Psoas muscle (tissue), 8 donors: ENCODE data around the gene MLIP. TPM values are rescaled to one million over a fixed set of nuclear protein-coding genes. Genes with fewer than 3 reads are reported as not detected.

Source experiments
- ATAC-seq, 4 donors: fragments of 200-7000 bp; cut with Tn5 transposase; one replicate each; pipeline ENCODE4 v1.9.1; 2020; ENCODE audit warnings: moderate library complexity in 3 of 4, mild to moderate bottlenecking in 2 of 4
- DNase-seq, 2 donors: peaks; one replicate each; pipeline ENCODE4 v3.0.0-alpha.2; 2020
- H3K27ac ChIP-seq: fragments of 200-600 bp; one replicate; pipeline ENCODE4 v1.8.0; 2022
- H3K27me3 ChIP-seq, 3 donors: fragments of 200-600 bp in 1 of 3; one replicate each; pipeline versions ENCODE4 v1.6.1 to v1.8.0; 2013 to 2022; ENCODE audit warnings: low read length in 2 of 3, mild to moderate bottlenecking in 2 of 3, moderate library complexity in 1 of 3; ENCODE audit not compliant: insufficient read depth in 3 of 3
- H3K36me3 ChIP-seq, 2 donors: fragments of 200-600 bp in 1 of 2; one replicate each; pipeline versions ENCODE4 v1.6.1 to v1.8.0; 2013 to 2022; ENCODE audit warnings: low read depth in 1 of 2, mild to moderate bottlenecking in 1 of 2, moderate library complexity in 1 of 2; ENCODE audit not compliant: insufficient read depth in 1 of 2
- H3K4me1 ChIP-seq: fragments of 200-600 bp; one replicate; pipeline ENCODE4 v1.8.0; 2022
- H3K4me3 ChIP-seq: fragments of 200-600 bp; one replicate; pipeline ENCODE4 v1.8.0; 2022; ENCODE audit warnings: mild to moderate bottlenecking
- H3K9me3 ChIP-seq: fragments of 200-600 bp; one replicate; pipeline ENCODE4 v1.8.0; 2022
- CTCF ChIP-seq: fragments of 200-600 bp; IDR thresholded peaks from one replicate; pipeline ENCODE4 v1.8.0; 2022; ENCODE audit warnings: antibody characterized with exemption
- WGBS, 3 donors: extraction: QIAGEN DNeasy Blood & Tissue Kit; methylation state at CpG; one replicate each; pipeline versions ENCODE4 v1.1.6 to v1.1.7; 2013; 5-methylcytosine and 5-hydroxymethylcytosine counted together
- intact Hi-C, 2 donors: fragments of 100-400 bp; cut with DNase I; formaldehyde crosslinking; loops; one replicate each; pipeline versions ENCODE4 v1.11.0 to v1.14.2; 2022
- polyA plus RNA-seq, 3 donors: library from polyadenylated mRNA; stranded (reverse); fragments of 200-250 nt; gene quantifications; one replicate each; pipeline ENCODE4 v1.2.3, GENCODE V29; 2013
- total RNA-seq, 4 donors: library from RNA; stranded (reverse); fragmentation: NEBNext Ultra II Directional in 2 of 4; extraction: Animal tissue kit (Norgen Biotek cat#: 25700) in 2 of 4; gene quantifications; one replicate each; pipeline versions ENCODE4 v1.2.1 to v1.2.4, GENCODE V29; 2021 to 2023
- donor health status: healthy with polysubstance abuse.
- donor health status: DM: no; HTN: no; CAD: no; lungs with moderate emphysema.
- donor health status: Bipolar disorder and iron deficiency.
- donor health status: healthy.
- donor health status: DM: yes; HTN: yes; CAD: no.
- donor health status: DM: no; HTN: no; CAD: no.
- donor health status: DM: no; HTN: no; CAD: no.
- donor health status: DM: yes; HTN: yes; CAD: no.

Gene MLIP
- total and polyA plus RNA-seq, 7 donors: 51.5 to 365 (median 163) TPM

GRCh38 chr6:54135665-54136369 lies 24.6 kb downstream of the MLIP start:
- WGBS, 3 donors: 44 to 49% (median 46%) methylated on average over 2 of the region's 2 CpGs
- no peak for TF ChIP-seq CTCF
- no peaks in the 10 kb centered on the region for H3K27me3 ChIP-seq
- DNase-seq (no peak), ATAC-seq (peak in 2 of 4 donors; percentile 35 to 44)
- intact Hi-C loops: no loop called here
- peak overlapping the region; percentile 50 for H3K27ac ChIP-seq
- peaks cover 0 to 30% of the 10 kb centered on the region in 2 donors for H3K36me3 ChIP-seq
- no peaks in the 10 kb centered on the region for H3K9me3 ChIP-seq
- no peak overlapping the region for H3K4me3 ChIP-seq
- peaks cover 61% of the 10 kb centered on the region for H3K4me1 ChIP-seq

- 75 to 92% (median 76%) methylated on average over 1 of the region's 1 CpG for WGBS, 3 donors
- ATAC-seq (no peak), DNase-seq (no peak)
- Histone ChIP-seq H3K27me3 (no peaks in the 10 kb centered on the region), H3K36me3 (peaks cover 2 to 43% of the 10 kb centered on the region in 2 donors), H3K9me3 (no peaks in the 10 kb centered on the region), H3K27ac (no peak overlapping the region), H3K4me3 (no peak overlapping the region), H3K4me1 (peaks cover 33% of the 10 kb centered on the region)
- no peak for TF ChIP-seq CTCF
- intact Hi-C loops: no loop called here
Measured at GRCh38 chr6:54138795-54139194, 27.6 kb downstream of the MLIP start.

DNA sequence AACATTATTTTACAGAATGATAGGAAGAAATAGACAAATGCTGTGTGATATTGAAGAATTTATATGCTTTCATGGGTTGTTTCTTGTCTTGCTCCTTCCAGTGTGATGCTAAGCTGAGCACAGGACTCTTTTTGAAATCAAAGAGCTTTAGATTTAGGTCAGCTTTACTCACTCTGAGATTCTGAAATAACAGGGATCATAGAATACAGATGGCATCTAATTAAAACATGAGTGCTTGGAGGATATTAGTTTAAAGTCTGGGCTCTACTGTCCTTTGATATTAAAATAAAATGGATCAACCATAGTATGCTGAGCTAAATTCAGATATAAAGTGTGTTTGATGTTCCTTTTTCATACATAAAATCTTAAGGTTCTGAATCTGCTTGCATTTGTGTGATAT lies 29.6 kb downstream of the MLIP start:
- Histone ChIP-seq H3K36me3 (peaks cover 2 to 49% of the 10 kb centered on the region in 2 donors), H3K4me1 (peaks cover 15% of the 10 kb centered on the region), H3K27me3 (no peaks in the 10 kb centered on the region), H3K4me3 (no peak overlapping the region), H3K9me3 (no peaks in the 10 kb centered on the region), H3K27ac (no peak overlapping the region)
- intact Hi-C loops: loop anchor here in 1 of 2 donors (10.0 kb wide), 1 partner anchor 156 kb away; no protein-coding TSS in a partner anchor
- ATAC-seq (no peak), DNase-seq (no peak)
- no peak for TF ChIP-seq CTCF

GRCh38 chr6:54142889-54143519 lies 31.8 kb downstream of the MLIP start:
- intact Hi-C loops: loop anchor here in 1 of 2 donors (10.0 kb wide), 1 partner anchor 158 kb away; no protein-coding TSS in a partner anchor
- H3K36me3 ChIP-seq: peaks cover 2 to 39% of the 10 kb centered on the region in 2 donors
- TF ChIP-seq CTCF: no peak
- no peak overlapping the region for H3K4me3 ChIP-seq
- 92 to 94% (median 93%) methylated on average over 12 of the region's 12 CpGs for WGBS, 3 donors
- ATAC-seq (no peak), DNase-seq (no peak)
- no peaks in the 10 kb centered on the region for H3K27me3 ChIP-seq
- H3K4me1 ChIP-seq: peaks cover 7% of the 10 kb centered on the region
- H3K27ac ChIP-seq: no peak overlapping the region
- H3K9me3 ChIP-seq: no peaks in the 10 kb centered on the region
